Measurements from ENCODE around the gene PXT1. TPM values are rescaled to one million over a fixed set of nuclear protein-coding genes. Genes with fewer than 3 reads are reported as not detected.
"Not testable (repeated sequence)": the region's sequence is repeated elsewhere in the genome, so short reads cannot be mapped to it uniquely, and the experiment has no call there.

PXT1 gene
- total RNA-seq, 1 donor from 2014 or later: not detected

GRCh38 chr6:36464233-36464632 lies 21.6 kb upstream of the PXT1 start:
- TF ChIP-seq, protein P1, sequence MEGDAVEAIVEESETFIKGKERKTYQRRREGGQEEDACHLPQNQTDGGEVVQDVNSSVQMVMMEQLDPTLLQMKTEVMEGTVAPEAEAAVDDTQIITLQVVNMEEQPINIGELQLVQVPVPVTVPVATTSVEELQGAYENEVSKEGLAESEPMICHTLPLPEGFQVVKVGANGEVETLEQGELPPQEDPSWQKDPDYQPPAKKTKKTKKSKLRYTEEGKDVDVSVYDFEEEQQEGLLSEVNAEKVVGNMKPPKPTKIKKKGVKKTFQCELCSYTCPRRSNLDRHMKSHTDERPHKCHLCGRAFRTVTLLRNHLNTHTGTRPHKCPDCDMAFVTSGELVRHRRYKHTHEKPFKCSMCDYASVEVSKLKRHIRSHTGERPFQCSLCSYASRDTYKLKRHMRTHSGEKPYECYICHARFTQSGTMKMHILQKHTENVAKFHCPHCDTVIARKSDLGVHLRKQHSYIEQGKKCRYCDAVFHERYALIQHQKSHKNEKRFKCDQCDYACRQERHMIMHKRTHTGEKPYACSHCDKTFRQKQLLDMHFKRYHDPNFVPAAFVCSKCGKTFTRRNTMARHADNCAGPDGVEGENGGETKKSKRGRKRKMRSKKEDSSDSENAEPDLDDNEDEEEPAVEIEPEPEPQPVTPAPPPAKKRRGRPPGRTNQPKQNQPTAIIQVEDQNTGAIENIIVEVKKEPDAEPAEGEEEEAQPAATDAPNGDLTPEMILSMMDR (conservative IDR thresholded peaks at IDR 0.05; ENCODE audit: low read depth, low read length): no peak
- H3K4me3 ChIP-seq (ENCODE audit: low read depth, low read length): no peak overlapping the region
- no peak for DNase-seq (ENCODE audit: low read depth)

DNA sequence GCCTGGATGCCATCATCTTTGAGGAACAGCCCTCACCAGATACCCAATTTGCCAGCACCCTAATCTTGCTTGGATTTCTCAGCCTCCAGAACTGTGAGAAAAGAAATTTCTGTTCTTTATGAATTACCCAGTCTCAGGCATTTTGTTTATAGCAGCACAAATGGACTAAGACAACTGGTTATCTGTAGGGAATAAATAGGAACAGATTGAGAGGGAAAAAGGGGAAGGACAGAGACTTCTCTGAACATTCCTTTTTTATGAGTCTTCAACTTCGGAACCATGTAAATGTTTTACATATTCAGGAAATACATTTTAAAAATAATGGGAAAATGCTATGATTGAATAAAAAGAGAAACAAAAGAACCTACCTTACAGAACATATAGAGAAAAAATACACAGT lies 21.0 kb upstream of the PXT1 start:
- H3K4me3 ChIP-seq (ENCODE audit: low read depth, low read length): no peak overlapping the region
- TF ChIP-seq, protein P1 (conservative IDR thresholded peaks at IDR 0.05; ENCODE audit: low read depth, low read length): no peak
- DNase-seq (ENCODE audit: low read depth): no peak

- DNase-seq (ENCODE audit: low read depth): no peak
- TF ChIP-seq, protein P1 (conservative IDR thresholded peaks at IDR 0.05; ENCODE audit: low read depth, low read length): no peak
Measured at GRCh38 chr6:36461646-36462045, 19.0 kb upstream of the PXT1 start.

DNA sequence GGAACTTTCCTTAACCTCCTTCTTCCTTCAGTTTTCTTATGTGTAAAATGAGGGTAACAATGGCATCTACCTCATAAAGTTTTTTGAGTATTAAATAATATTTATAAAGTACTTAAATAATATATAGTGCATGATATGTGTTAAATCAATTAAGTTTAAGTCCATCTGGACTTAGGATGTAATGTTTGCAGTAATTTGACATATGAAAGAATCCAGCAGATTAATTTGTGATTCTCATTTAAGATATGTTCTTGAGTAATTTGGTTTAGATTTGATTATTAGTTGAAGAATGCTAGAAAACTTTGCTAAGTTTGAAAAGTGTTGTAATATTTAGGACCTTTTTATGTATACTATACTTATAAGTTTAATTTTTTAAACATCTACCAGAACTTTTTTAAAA lies 18.3 kb upstream of the PXT1 start:
- H3K4me3 ChIP-seq (ENCODE audit: low read depth, low read length): no peak overlapping the region
- TF ChIP-seq, protein P1 (conservative IDR thresholded peaks at IDR 0.05; ENCODE audit: low read depth, low read length): no peak
- no peak for DNase-seq (ENCODE audit: low read depth)

More at GRCh38 chr6:36461646-36462045, 19.0 kb upstream of the PXT1 start:
- no peak overlapping the region for H3K4me3 ChIP-seq (ENCODE audit: low read depth, low read length)

- TF ChIP-seq, protein P1 (conservative IDR thresholded peaks at IDR 0.05; ENCODE audit: low read depth, low read length): no peak
- DNase-seq (ENCODE audit: low read depth): no peak
- H3K4me3 ChIP-seq (ENCODE audit: low read depth, low read length): no peak overlapping the region
Measured at GRCh38 chr6:36459501-36459900, 16.8 kb upstream of the PXT1 start.

- no peak for DNase-seq (ENCODE audit: low read depth)
- TF ChIP-seq, protein P1 (conservative IDR thresholded peaks at IDR 0.05; ENCODE audit: low read depth, low read length): no peak
- H3K4me3 ChIP-seq (ENCODE audit: low read depth, low read length): no peak overlapping the region
Measured at GRCh38 chr6:36455486-36456027, 12.9 kb upstream of the PXT1 start.

GRCh38 chr6:36452897-36453296 lies 10.2 kb upstream of the PXT1 start:
- not testable (repeated sequence) for H3K4me3 ChIP-seq (ENCODE audit: low read depth, low read length); DNase-seq (ENCODE audit: low read depth)

DNA sequence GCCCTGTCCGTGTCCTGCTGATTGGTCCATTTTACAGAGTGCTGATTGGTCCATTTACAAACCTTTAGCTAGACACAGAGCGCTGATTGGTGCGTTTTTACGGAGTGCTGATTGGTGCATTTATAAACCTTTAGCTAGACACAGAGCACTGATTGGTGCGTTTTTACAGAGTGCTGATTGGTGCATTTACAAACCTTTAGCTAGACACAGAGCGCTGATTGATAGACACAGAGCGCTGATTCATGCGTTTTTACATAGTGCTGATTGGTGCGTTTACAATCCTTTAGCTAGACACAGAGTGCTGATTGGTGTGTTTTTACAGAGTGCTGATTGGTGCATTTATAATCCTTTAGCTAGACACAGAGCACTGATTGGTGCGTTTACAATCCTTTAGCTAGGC lies 6.5 kb upstream of the PXT1 start:
- H3K4me3 ChIP-seq (ENCODE audit: low read depth, low read length): not testable (repeated sequence)

More for the DNA sequence above, 6.5 kb upstream of the PXT1 start:
- not testable (repeated sequence) for DNase-seq (ENCODE audit: low read depth)
